HG03342 (cell line): ENCODE measurements around the gene LRRC19.
A peak's percentile ranks its signal among the peaks of the same experiment; 100 is the strongest.

ENCODE experiments used
- ATAC-seq: cut with Tn5 transposase; IDR thresholded peaks from one replicate; pipeline ENCODE4 v1.9.1; 2021; ENCODE audit warnings: mild to moderate bottlenecking, moderate library complexity; ENCODE audit not compliant: unreplicated experiment

The LRRC19 gene

GRCh38 chr9:26955921-26956859 is 49.3 kb downstream of the LRRC19 start, which contains the start of gene IFT74:
TSS of gene IFT74 (plus strand) at chr9:26956412. CDS start at chr9:26961968, 5,556 bp downstream.
- ATAC-seq, result peak; percentile 95

DNA sequence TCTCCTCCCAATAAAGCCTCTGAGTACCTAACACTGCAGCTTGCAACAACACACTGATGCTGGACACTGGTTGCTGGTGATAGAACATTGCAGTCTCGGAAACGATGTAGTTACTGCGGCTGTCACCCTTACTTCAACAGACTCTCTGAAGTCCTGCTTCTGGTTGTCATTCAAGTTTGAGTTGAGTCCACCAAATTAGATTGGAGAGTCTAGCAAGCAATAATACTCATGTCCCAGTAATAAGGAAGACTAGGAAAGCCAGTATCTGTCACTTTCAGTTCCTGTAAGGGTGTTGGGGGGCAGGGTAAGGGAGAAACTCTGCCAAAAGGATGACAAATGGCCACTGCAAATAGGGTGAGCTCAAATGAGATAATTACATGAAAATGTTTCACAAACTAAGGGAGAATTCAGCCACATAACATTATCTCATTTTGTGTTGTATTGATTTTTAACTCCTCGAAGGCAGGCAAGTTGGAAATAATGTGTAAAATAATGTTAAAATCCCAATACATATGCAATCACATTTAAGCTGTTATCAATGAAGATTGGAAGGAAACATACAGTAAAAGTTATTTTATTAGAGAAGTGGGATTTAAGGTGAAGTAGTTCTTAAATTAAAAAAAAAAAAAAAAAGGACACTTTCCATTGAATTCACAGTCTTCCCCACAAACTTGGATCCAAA is 50.1 kb downstream of the LRRC19 start:
- ATAC-seq, result peak; percentile 30

- ATAC-seq, result no peak
These were observed 51.4 kb downstream of the LRRC19 start for GRCh38 chr9:26954050-26954508.

GRCh38 chr9:26951794-26952193 is 53.7 kb downstream of the LRRC19 start:
- no peak for ATAC-seq

DNA sequence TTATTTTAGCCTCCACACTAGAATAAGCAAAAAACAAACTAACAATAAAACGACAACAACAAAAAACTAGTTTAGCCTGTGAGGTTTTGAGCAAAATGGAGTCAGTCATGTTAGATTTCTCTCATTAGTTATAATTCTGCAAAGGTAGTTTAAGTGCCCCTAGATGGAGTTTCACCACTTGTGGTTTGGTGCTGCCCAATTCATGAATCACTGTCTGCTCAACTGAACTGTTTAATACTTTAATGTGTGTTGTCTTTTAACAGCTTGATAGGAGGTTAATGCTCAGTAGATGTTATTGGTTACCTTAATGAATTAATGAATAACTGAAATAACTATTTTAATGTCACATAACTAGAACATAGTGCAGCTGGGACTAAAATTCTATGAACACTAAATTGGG is 55.0 kb downstream of the LRRC19 start:
- ATAC-seq, result no peak

GRCh38 chr9:26949637-26950069 is 55.8 kb downstream of the LRRC19 start:
- ATAC-seq, result no peak

GRCh38 chr9:26947736-26948135 is 57.7 kb downstream of the LRRC19 start:
- no peak for ATAC-seq

DNA sequence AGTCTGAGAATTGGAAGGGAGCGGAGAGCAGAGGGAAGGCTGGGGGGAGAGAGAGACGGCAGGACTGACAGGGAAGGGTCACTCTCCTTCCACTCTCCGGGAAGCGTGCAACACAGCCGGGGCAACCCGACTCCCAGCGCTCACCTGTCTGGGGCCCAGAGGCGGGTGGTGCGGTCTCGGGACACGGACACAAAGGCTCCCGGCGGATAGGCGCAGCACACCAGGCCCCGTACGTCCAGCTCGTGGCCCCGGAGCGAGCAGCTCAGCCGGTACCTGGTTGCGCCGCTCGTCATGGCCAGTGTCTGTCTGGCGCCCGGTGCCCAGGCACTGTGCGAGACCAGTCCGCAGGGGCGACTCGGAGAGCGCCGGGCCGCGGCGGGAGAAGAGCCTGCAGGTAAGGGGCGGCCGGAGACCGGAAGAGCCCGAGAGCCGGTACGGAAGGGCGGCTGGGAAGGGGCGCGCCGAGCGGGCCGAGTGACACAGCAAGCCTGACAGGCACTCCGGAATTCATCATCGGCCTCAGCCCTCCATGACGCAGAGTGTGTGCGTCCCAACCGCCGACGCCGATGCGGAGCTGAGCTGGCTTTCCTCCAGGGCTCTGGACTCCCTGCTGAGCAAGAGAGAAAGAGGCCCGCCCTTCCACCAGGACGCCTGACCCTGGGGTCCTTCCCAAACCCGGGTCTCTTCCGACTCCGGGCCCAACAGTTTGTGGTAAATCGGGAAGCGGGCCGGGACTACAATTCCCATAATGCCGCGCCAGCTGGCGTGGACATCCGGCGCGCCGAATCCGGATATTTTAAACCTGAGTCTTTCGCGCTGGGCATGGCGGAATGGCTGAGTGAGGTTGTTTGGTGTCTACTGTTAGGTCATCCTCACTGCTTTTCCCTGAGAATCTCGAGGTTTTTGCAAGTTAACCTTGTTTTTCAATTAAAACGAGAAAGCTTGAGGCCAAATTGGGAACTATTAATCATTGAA is 58.4 kb downstream of the LRRC19 start, which contains the start of gene PLAA:
PLAA (minus strand) TSS at position 490 of the 975 bp plus-strand sequence; CDS start at position 293, 197 bp downstream.
- ATAC-seq, result peak; percentile 98

DNA sequence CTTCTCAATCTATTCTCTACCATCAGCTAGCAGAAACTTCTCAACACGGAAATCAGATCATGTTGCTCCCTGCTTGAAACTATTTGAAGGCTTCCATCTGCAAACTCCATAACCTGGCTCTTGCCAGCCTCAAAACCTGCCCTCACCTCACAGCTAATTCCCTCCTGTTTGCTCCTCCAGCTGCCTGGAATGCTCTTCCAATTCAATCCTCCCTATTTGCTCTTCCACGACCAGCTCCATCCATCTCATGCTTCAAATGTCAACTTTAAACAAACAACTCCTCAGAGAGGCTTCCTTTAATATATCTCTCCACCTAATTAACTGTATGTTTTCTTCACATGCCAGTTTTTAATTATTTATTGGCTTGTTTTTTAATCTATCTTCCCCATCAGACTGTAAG is 59.9 kb downstream of the LRRC19 start:
- no peak for ATAC-seq
